GM21381 (cell line): ENCODE data around the gene CYP8B1.

Experiments used
- ATAC-seq: cut with Tn5 transposase; IDR thresholded peaks from one replicate; pipeline ENCODE4 v1.9.1; 2021; ENCODE audit warnings: mild to moderate bottlenecking, moderate library complexity; ENCODE audit not compliant: unreplicated experiment

CYP8B1 gene, protein sequence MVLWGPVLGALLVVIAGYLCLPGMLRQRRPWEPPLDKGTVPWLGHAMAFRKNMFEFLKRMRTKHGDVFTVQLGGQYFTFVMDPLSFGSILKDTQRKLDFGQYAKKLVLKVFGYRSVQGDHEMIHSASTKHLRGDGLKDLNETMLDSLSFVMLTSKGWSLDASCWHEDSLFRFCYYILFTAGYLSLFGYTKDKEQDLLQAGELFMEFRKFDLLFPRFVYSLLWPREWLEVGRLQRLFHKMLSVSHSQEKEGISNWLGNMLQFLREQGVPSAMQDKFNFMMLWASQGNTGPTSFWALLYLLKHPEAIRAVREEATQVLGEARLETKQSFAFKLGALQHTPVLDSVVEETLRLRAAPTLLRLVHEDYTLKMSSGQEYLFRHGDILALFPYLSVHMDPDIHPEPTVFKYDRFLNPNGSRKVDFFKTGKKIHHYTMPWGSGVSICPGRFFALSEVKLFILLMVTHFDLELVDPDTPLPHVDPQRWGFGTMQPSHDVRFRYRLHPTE

GRCh38 chr3:42875325-42876151, at the start of gene CYP8B1:
TSS of gene CYP8B1 (minus strand) at chr3:42875879. CDS start at chr3:42875816, 63 bp downstream.
- ATAC-seq, result no peak

GRCh38 chr3:42923606-42924005, 47.9 kb upstream of the CYP8B1 start:
- no peak for ATAC-seq

DNA sequence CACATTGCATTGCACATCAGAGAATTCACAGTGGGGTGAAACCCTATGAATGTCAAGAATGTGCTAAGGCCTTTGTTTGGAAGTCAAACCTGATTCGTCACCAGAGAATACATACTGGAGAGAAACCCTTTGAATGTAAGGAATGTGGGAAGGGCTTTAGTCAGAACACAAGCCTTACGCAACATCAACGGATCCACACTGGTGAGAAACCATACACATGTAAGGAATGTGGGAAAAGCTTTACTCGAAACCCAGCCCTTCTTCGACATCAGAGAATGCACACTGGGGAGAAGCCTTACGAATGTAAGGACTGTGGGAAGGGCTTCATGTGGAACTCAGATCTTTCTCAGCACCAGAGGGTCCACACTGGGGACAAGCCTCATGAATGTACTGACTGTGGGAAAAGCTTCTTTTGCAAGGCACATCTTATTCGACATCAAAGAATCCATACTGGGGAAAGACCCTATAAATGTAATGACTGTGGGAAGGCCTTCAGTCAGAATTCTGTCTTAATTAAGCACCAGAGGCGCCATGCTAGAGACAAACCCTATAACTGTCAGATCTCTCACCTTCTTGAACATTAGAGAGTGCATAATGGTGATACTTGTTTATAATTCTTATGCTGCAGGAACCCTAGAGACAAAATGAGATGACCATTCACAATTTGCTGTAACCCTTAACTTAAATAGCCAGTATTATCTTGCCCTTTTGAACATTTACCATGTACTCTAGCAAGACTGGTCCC, 39.3 kb upstream of the CYP8B1 start:
- ATAC-seq, result no peak

DNA sequence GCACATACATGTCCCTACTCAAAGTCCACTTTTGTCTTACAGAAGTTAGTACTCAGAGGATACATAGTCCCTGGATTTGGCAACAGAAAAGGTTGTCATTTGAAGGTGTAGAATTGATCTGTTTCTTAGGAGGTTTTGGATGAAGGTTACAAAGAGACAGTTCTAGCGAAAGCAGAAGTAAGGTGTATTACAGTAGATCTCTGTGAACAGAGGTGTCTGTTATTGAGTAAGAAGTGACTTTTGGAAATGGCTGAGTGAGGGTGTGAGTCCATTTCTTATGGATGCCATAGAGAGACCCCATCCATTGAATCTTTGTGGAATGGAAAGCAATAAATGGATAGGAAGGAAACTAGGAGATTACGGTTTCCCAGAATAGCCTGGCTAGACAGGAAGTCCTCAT, 35.9 kb upstream of the CYP8B1 start:
- no peak for ATAC-seq

- ATAC-seq, result no peak
Measured at GRCh38 chr3:42908675-42909074, 33.0 kb upstream of the CYP8B1 start.

- no peak for ATAC-seq
Measured at GRCh38 chr3:42906848-42907183, 31.1 kb upstream of the CYP8B1 start.

DNA sequence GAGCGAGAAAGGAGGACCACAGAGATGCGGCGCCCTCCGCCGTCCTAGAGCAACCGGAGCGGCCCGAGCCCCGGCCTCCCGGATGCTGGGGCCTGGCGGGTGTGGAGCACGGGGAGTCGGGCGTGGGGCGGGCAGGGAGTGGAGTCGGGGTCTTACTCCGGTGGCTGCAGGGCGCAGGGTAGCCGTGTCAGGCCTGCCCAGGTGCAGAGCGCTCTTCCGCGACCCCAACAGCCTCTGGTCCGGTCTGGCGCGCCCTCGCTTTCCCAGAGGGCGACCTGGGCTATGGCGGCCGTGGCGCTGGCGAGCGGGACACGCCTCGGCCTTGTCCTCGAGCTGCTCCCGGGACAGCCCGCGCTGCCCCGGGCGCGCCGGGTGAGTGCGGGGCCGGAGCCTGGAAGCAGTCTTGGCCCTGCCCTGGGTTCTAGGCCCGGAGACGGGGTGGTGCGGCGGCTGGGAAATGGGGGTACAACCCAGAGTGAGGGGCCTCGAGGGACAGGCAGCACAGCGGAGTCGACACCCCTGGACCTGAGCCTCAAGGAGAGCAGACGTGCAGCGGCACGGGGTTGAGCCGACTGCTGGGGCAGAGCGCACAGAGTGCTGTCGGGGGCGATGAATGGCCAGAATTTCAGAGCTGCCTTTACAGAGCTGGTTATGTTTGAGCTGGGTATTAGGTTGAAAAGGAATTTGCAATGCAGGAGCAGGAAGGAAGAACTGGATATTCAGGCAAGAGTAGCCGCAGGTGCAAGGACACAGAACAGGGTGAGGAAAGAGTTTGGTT, 30.6 kb upstream of the CYP8B1 start, which contains the start of gene ZNF662:
TSS of gene ZNF662 (plus strand) at position 73 of the 778 bp plus-strand sequence. CDS start 1,973 bp downstream, outside the sequence.
- ATAC-seq, result no peak

DNA sequence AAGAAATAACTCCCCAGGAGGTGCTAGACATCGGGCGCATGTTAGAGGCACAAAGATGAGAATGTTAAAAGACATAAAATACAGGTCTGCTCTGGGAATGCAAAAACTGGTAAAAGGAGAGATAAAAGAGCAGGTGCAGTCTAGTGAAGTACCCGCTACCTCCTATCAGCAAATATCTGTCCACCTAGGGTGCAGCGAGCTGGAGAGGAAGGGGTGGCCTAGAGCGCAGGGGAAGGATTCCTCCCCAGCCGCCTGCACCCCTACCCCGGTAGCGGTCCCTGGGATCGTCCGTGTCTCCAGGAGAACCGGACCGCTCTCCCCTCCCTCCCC, 30.0 kb upstream of the CYP8B1 start:
- no peak for ATAC-seq

DNA sequence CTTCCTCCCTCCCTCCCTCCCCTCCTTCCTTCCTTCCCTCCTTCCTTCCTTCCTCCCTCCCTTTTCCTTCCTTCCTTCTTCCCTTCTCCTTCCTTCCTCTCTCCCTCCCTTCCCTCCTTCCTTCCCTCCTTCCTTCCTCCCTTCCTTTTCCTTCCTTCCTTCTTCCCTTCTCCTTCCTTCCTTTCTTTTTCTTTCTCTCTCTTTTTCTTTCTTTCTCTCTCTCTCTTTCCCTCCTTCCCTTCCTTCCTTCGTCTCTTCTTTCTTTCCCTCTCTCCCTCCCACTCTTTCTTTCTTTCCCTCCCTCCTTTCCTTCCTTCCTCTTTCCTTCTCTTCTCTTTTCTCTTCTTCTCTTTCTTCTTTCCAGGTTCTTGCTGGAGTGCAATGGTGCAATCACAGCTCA, 28.4 kb upstream of the CYP8B1 start:
- ATAC-seq, result no peak

DNA sequence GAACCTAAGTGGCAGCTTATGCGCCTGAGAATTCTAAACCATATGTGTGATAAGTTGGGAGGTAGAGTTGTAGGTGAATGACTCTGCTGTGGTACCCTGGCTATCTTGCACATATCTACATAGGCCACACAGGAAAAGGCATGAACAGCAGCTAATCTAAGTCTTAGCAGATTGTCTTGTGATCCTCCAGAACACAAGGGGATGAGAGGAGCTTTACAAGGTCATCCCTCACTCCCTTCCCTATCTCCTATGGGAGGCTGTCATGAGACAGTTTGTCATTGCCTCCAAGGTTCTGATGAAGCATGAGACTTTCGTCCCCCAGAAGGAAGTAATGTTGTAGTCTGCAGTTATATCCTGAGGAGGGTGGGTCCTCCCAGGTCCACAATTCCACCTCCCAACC, 26.6 kb upstream of the CYP8B1 start:
- ATAC-seq, result no peak

DNA sequence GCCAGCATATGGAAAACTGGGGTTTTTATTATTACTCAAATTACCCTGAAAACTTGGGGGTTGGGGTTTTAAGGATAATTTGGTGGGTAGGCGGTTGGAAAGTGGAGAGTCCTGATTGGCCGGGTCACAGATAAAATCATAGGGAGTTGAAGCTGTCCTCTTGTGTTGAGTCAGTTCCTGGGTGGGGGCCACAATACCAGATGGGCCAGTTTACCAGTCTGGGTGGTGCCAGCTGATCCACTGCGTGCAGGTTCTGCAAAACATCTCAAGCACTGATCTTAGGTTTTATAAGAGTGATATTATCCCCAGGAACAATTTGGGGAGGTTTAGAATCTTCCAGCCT, 25.4 kb upstream of the CYP8B1 start:
- ATAC-seq, result no peak

- ATAC-seq, result no peak
Measured at GRCh38 chr3:42900226-42901072, 24.8 kb upstream of the CYP8B1 start.

DNA sequence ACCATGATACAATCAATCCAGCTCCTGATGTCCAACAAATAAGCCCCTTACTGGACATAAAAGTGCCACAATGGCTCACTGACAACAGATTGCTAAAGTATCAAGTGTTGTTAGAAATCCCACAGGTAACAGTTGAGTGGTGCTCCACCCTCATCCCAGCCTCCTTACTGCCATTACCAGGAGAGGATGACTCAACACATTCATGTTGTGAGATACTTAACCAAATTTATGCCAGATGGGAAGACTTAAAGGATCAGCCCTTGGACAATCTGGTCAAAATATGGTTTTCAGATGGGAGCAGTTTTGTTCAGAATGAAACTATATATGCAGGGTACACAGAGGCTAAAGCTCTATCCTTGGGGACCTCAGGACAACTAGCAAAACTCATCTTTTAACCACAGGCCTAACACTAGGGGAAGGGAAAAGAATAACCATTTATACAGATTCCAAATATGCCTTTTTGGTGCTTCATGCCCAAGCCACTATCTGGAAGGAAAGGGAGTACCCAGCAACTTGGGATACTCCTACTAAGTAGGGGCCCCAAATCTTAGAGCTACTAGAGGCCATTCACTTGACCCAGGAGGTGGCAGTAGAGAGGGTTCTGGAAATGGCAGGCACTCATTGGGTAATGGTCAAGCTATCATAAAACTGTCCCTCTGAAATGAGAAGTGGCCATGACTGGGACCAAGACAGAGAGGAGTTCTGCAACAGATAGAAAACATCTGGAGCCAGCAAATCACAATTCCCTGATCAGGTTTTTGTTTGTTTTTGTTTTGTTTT, 23.4 kb upstream of the CYP8B1 start:
- no peak for ATAC-seq

DNA sequence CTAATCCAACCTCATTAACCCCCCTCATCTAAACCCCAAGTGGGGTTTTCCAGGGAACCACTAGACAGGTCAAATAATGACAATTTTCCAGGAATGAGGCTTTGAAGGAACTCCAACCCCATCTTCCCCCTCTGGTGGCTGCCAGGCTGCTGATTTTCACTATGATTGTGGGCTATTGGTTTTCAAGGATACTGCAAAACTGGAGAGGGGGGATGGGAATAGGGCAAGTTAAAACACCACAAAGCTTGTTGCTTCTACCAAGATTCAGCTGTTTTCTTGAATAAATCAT, 19.8 kb upstream of the CYP8B1 start:
- ATAC-seq, result no peak

GRCh38 chr3:42894698-42895579, 19.3 kb upstream of the CYP8B1 start:
- ATAC-seq, result no peak

GRCh38 chr3:42892807-42893206, 17.1 kb upstream of the CYP8B1 start:
- ATAC-seq, result no peak

DNA sequence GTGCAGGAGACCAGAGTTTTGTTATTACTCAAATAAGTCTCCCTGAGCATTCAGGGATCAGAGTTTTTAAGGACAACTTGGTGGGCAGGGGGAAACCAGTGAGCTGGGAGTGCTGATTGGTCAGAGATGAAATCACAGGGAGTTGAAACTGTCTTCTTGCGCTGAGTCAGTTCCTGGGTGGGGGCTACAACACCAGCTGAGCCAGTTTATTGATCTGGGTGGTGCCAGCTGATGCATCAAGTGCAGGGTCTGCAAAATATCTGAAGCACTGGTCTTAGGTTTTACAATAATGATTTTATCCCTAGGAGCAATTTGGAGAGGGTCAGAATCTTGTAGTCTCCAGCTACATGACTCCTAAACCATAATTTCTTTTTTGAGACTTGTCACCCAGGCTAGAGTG, 16.5 kb upstream of the CYP8B1 start:
- ATAC-seq, result no peak

DNA sequence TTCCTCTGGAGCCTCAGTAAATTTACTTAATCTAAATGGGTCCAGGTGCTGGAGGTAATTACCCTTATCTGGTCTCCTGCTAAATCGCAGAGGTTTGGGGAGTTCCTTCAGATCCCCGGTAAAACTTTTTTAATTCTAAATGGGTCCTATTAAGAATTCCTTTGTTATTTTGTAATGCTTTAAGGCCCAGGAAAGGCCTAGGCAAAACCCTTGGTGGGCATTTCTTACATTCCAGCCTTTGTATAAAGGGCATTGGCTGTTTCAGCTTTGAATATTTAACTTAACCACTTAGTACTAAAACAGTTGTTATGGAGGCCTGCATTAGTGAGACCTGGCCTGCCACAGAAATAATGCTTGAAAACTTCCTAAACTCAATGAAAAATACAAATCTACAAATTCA, 15.4 kb upstream of the CYP8B1 start:
- no peak for ATAC-seq
